H9 (cell line): Measurements from ENCODE around the gene PIK3C2B. TPM values are rescaled to one million over a fixed set of nuclear protein-coding genes. Genes with fewer than 3 reads are reported as not detected.
A peak's percentile ranks its signal among the peaks of the same experiment; 100 is the strongest.

Experiments used
- DNase-seq: peaks from one replicate; pipeline ENCODE4 v3.0.0-alpha.2; 2017
- H2AFZ ChIP-seq: one replicate; pipeline ENCODE4 v1.6.1; 2013; ENCODE audit warnings: mild to moderate bottlenecking, low read length, control low read depth, moderate library complexity
- H2AK5ac ChIP-seq: 2 replicates; pipeline ENCODE4 v1.6.1; 2013; ENCODE audit warnings: low read length, control low read depth, mixed read lengths; ENCODE audit not compliant: insufficient read length
- H2BK120ac ChIP-seq: one replicate; pipeline ENCODE4 v1.6.1; 2013; ENCODE audit warnings: low read depth, mild to moderate bottlenecking, low read length, control low read depth, inconsistent platforms; ENCODE audit not compliant: poor library complexity, severe bottlenecking
- H2BK12ac ChIP-seq: 2 replicates; pipeline ENCODE4 v1.6.1; 2013; ENCODE audit warnings: low read length, control low read depth, mixed read lengths, low read depth; ENCODE audit not compliant: insufficient read length
- H2BK15ac ChIP-seq: 2 replicates; pipeline ENCODE4 v1.6.1; 2013; ENCODE audit warnings: low read depth, low read length, control low read depth
- H2BK20ac ChIP-seq: one replicate; pipeline ENCODE4 v1.6.1; 2013; ENCODE audit warnings: low read depth, mild to moderate bottlenecking, low read length, control low read depth, inconsistent platforms; ENCODE audit not compliant: poor library complexity, severe bottlenecking
- H2BK5ac ChIP-seq: 2 replicates; pipeline ENCODE4 v1.6.1; 2013; ENCODE audit warnings: low read length, control low read depth, mixed read lengths; ENCODE audit not compliant: insufficient read length
- H3K14ac ChIP-seq: 2 replicates; pipeline ENCODE4 v1.6.1; 2013; ENCODE audit warnings: low read length, control low read depth; ENCODE audit not compliant: insufficient read depth
- H3K18ac ChIP-seq: 2 replicates; pipeline ENCODE4 v1.6.1; 2013; ENCODE audit warnings: low read depth, mild to moderate bottlenecking, mixed read lengths, low read length, control low read depth; ENCODE audit not compliant: insufficient read length
- H3K23ac ChIP-seq: 2 replicates; pipeline ENCODE4 v1.6.1; 2013; ENCODE audit warnings: low read length, control low read depth, mixed read lengths, low read depth; ENCODE audit not compliant: insufficient read length
- H3K23me2 ChIP-seq: 2 replicates; pipeline ENCODE4 v1.6.1; 2013; ENCODE audit warnings: low read depth, mild to moderate bottlenecking, mixed read lengths, low read length, control low read depth; ENCODE audit not compliant: insufficient read length, poor library complexity, severe bottlenecking
- H3K27ac ChIP-seq: 2 replicates; pipeline ENCODE4 v1.5.1; 2013; ENCODE audit warnings: low read length, control low read depth, mixed read lengths, low read depth; ENCODE audit not compliant: insufficient read length
- H3K27me3 ChIP-seq: 2 replicates; pipeline ENCODE4 v1.6.1; 2013; ENCODE audit warnings: low read length, control low read depth, inconsistent platforms; ENCODE audit not compliant: insufficient read depth
- H3K4ac ChIP-seq: 2 replicates; pipeline ENCODE4 v1.6.1; 2013; ENCODE audit warnings: low read depth, mild to moderate bottlenecking, control low read depth, inconsistent platforms, low read length, moderate library complexity
- H3K4me1 ChIP-seq: 2 replicates; pipeline ENCODE4 v1.6.1; 2013; ENCODE audit warnings: low read length, control low read depth, inconsistent platforms; ENCODE audit not compliant: insufficient read depth
- H3K4me2 ChIP-seq: 2 replicates; pipeline ENCODE4 v1.6.1; 2013; ENCODE audit warnings: low read length, control low read depth, mixed read lengths; ENCODE audit not compliant: insufficient read length, insufficient read depth
- H3K56ac ChIP-seq: 2 replicates; pipeline ENCODE4 v1.6.1; 2013; ENCODE audit warnings: low read depth, mild to moderate bottlenecking, mixed read lengths, low read length, control low read depth; ENCODE audit not compliant: insufficient read length
- H3K79me1 ChIP-seq: 2 replicates; pipeline ENCODE4 v1.6.1; 2013; ENCODE audit warnings: low read depth, mild to moderate bottlenecking, moderate library complexity, low read length, control low read depth, inconsistent platforms; ENCODE audit not compliant: insufficient read depth, poor library complexity, severe bottlenecking
- H3K79me2 ChIP-seq: 2 replicates; pipeline ENCODE4 v1.6.1; 2013; ENCODE audit warnings: low read length, control low read depth, inconsistent platforms; ENCODE audit not compliant: insufficient read depth
- H3K9ac ChIP-seq: 2 replicates; pipeline ENCODE4 v1.6.1; 2013; ENCODE audit warnings: low read length, control low read depth, mixed read lengths; ENCODE audit not compliant: insufficient read length; ENCODE audit errors: extremely low read depth
- H3K9me3 ChIP-seq: one replicate; pipeline ENCODE4 v1.6.1; 2013; ENCODE audit warnings: low read depth, low read length, inconsistent platforms; ENCODE audit not compliant: control insufficient read depth
- H3T11ph ChIP-seq: one replicate; pipeline ENCODE4 v1.6.1; 2013; ENCODE audit warnings: mild to moderate bottlenecking, low read length, control low read depth, inconsistent platforms
- H4K20me1 ChIP-seq: one replicate; pipeline ENCODE4 v1.6.1; 2013; ENCODE audit not compliant: control insufficient read depth, insufficient read length, insufficient read depth
- H4K5ac ChIP-seq: 2 replicates; pipeline ENCODE4 v1.6.1; 2013; ENCODE audit warnings: low read depth, mild to moderate bottlenecking, mixed read lengths, low read length, control low read depth; ENCODE audit not compliant: insufficient read length
- H4K8ac ChIP-seq: replicated peaks from 2 replicates; pipeline ENCODE4 v1.6.1; 2013; ENCODE audit warnings: low read length, control low read depth, mixed read lengths, low read depth; ENCODE audit not compliant: insufficient read length
- H4K91ac ChIP-seq: 2 replicates; pipeline ENCODE4 v1.6.1; 2013; ENCODE audit warnings: low read depth, mild to moderate bottlenecking, moderate library complexity, mixed read lengths, low read length, control low read depth; ENCODE audit not compliant: insufficient read length
- H3K27ac Mint-ChIP-seq, 3 experiments: 2 replicates in 2 of 3; 3 replicates in 1 of 3; pipeline ENCODE4 v1.8.0; 2020 to 2021; ENCODE audit warnings: mixed read lengths in 3 of 3, mild to moderate bottlenecking in 1 of 3, moderate library complexity in 1 of 3
- H3K27me3 Mint-ChIP-seq: 2 replicates; pipeline ENCODE4 v1.8.0; 2021; ENCODE audit warnings: low read depth, mild to moderate bottlenecking, moderate library complexity, mixed read lengths
- H3K36me3 Mint-ChIP-seq, 3 experiments: 2 replicates in 2 of 3; 3 replicates in 1 of 3; pipeline ENCODE4 v1.8.0; 2020 to 2021; ENCODE audit warnings: low read depth in 3 of 3, mixed read lengths in 3 of 3; ENCODE audit not compliant: insufficient read depth in 1 of 3
- H3K4me1 Mint-ChIP-seq, 2 experiments: 2 replicates each; pipeline ENCODE4 v1.8.0; 2020; ENCODE audit warnings: mixed read lengths in 2 of 2
- H3K4me3 Mint-ChIP-seq, 2 experiments: 2 replicates in 1 of 2; 3 replicates in 1 of 2; pipeline ENCODE4 v1.8.0; 2020 to 2021; ENCODE audit warnings: mild to moderate bottlenecking in 2 of 2, mixed read lengths in 2 of 2, moderate library complexity in 1 of 2
- H3K9me3 Mint-ChIP-seq, 2 experiments: 2 replicates in 1 of 2; 3 replicates in 1 of 2; pipeline ENCODE4 v1.8.0; 2020; ENCODE audit warnings: mild to moderate bottlenecking in 2 of 2, mixed read lengths in 2 of 2, moderate library complexity in 1 of 2
- WGBS: extraction: QIAGEN DNeasy Blood & Tissue Kit; methylation state at CpG from one replicate; pipeline ENCODE4 v1.1.7; 2013; ENCODE audit warnings: missing lambda C conversion rate, low lambda C conversion rate, mixed read lengths; ENCODE audit not compliant: insufficient read length; ENCODE audit errors: extremely low coverage; 5-methylcytosine and 5-hydroxymethylcytosine counted together
- total RNA-seq: library from RNA; stranded (reverse); gene quantifications from 2 replicates; pipeline ENCODE4 v1.2.1, GENCODE V29; 2021
- TF ChIP-seq, protein P1 (sequence below): fragments of 200-600 bp; sonication (generic); conservative IDR thresholded peaks from 3 replicates; pipeline ENCODE4 v1.8.0; 2021; ENCODE audit warnings: antibody characterized with exemption, mild to moderate bottlenecking

Gene PIK3C2B
- total RNA-seq, 1 experiment from 2014 or later: 13.1 TPM

DNA sequence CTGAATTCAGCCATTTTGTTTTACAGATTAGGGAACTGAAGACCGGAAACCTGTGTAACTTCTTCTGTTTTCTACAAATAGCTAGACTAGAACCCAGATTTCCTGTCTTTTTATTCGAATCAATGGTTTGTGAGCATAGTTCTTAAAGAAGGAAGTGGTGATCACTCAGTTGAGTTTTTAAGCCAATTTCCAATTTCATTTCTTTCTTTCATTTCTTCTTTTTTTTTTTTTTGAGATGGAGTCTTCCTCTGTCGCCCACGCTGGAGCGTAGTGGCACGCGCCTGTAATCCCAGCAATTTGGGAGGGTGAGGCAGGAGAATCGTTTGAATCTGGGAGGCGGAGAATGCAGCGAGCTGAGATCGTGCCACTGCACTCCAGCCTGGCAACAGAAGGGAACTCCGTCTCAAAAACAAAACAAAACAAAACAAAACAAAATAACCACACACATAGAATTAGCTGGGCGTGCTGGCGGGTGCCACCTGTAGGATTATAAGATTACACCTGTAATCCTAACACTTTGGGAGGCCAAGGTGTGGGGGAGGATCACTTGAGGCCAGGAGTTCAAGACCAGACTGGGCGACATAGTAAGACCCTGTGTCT, 18.6 kb upstream of the PIK3C2B start:
- no peaks in the 10 kb centered on the region for H3K27me3 Mint-ChIP-seq
- no peaks in the 10 kb centered on the region for H4K20me1 ChIP-seq
- no peak for DNase-seq
- no peak overlapping the region for H2BK5ac ChIP-seq
- H4K5ac ChIP-seq: no peak overlapping the region
- no peak overlapping the region for H4K91ac ChIP-seq
- H3K9me3 ChIP-seq: no peaks in the 10 kb centered on the region
- H2BK120ac ChIP-seq: no peak overlapping the region
- no peaks in the 10 kb centered on the region for H3K4me1 ChIP-seq
- no peak overlapping the region for H3K4ac ChIP-seq
- no peak overlapping the region for H3K18ac ChIP-seq
- H3K27ac ChIP-seq: no peak overlapping the region
- H2BK20ac ChIP-seq: no peak overlapping the region
- peaks cover 9% of the 10 kb centered on the region; the same call in 1 of the 2 replicates for H3K79me2 ChIP-seq
- TF ChIP-seq, protein P1, sequence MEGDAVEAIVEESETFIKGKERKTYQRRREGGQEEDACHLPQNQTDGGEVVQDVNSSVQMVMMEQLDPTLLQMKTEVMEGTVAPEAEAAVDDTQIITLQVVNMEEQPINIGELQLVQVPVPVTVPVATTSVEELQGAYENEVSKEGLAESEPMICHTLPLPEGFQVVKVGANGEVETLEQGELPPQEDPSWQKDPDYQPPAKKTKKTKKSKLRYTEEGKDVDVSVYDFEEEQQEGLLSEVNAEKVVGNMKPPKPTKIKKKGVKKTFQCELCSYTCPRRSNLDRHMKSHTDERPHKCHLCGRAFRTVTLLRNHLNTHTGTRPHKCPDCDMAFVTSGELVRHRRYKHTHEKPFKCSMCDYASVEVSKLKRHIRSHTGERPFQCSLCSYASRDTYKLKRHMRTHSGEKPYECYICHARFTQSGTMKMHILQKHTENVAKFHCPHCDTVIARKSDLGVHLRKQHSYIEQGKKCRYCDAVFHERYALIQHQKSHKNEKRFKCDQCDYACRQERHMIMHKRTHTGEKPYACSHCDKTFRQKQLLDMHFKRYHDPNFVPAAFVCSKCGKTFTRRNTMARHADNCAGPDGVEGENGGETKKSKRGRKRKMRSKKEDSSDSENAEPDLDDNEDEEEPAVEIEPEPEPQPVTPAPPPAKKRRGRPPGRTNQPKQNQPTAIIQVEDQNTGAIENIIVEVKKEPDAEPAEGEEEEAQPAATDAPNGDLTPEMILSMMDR: no peak
- H3K23me2 ChIP-seq: no peaks in the 10 kb centered on the region
- H3T11ph ChIP-seq: no peak overlapping the region
- H3K9ac ChIP-seq: no peak overlapping the region
- H2AK5ac ChIP-seq: no peak overlapping the region
- no peak overlapping the region for H4K8ac ChIP-seq
- H2BK12ac ChIP-seq: no peak overlapping the region
- H3K23ac ChIP-seq: no peak overlapping the region
- no peak overlapping the region; a peak in 1 of 5 replicates for H3K4me3 Mint-ChIP-seq
- no peak overlapping the region for H3K56ac ChIP-seq
- no CpG with 5 or more reads among the region's 15 CpGs for WGBS
- peaks cover 4% of the 10 kb centered on the region for H3K79me1 ChIP-seq
- H3K4me2 ChIP-seq: no peak overlapping the region
- H2BK15ac ChIP-seq: no peak overlapping the region
- no peaks in the 10 kb centered on the region for H3K27me3 ChIP-seq
- H3K9me3 Mint-ChIP-seq: peaks cover 0 to 2% of the 10 kb centered on the region in 2 experiments; a peak in 1 of 5 replicates
- no peak overlapping the region for H3K14ac ChIP-seq
- no peak overlapping the region for H2AFZ ChIP-seq
- H3K27ac Mint-ChIP-seq: peak overlapping the region in 1 of 3 experiments; percentile 40; a peak in 1 of 7 replicates
- H3K4me1 Mint-ChIP-seq: peaks cover 5% of the 10 kb centered on the region in 2 experiments
- peaks cover 1 to 4% (median 2%) of the 10 kb centered on the region in 3 experiments; a peak in 6 of 7 replicates for H3K36me3 Mint-ChIP-seq
